ENCODE results near the gene VAV1. TPM values are rescaled to one million over a fixed set of nuclear protein-coding genes. Genes with fewer than 3 reads are reported as not detected.

Gene VAV1
- total RNA-seq, 1 donor from 2014 or later: not detected

- H3K4me1 Mint-ChIP-seq (ENCODE audit: low read depth): no peaks in the 10 kb centered on the region
Measured at GRCh38 chr19:6809262-6809661, 36.8 kb downstream of the VAV1 start.

DNA sequence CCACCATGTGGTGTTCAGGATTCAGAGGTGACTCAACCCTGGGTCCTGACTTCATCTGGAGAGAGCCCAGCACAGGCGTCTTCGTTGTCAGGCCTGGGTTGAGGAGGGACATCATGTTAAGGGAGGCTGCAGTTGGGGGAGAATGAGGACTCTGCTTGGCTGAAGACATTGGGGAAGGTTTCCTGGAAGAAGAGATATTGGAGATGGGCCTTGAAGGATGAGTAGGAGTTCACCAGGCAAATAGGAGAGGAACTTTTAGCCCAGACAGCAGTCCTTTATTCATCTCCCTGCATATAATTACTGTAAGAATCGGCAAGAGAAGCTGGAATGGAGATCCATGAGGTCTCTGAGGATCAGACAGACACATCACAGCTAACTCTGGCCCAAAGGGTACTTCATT lies 38.9 kb downstream of the VAV1 start:
- Mint-ChIP-seq H3K27ac (no peak overlapping the region), H3K27me3 (peaks cover 9% of the 10 kb centered on the region), H3K4me3 (ENCODE audit: low read depth) (no peak overlapping the region), H3K36me3 (ENCODE audit: insufficient read depth) (no peaks in the 10 kb centered on the region), H3K9me3 (ENCODE audit: low read depth) (peaks cover 12% of the 10 kb centered on the region), H3K4me1 (ENCODE audit: low read depth) (no peaks in the 10 kb centered on the region)
- TF ChIP-seq, protein P1, sequence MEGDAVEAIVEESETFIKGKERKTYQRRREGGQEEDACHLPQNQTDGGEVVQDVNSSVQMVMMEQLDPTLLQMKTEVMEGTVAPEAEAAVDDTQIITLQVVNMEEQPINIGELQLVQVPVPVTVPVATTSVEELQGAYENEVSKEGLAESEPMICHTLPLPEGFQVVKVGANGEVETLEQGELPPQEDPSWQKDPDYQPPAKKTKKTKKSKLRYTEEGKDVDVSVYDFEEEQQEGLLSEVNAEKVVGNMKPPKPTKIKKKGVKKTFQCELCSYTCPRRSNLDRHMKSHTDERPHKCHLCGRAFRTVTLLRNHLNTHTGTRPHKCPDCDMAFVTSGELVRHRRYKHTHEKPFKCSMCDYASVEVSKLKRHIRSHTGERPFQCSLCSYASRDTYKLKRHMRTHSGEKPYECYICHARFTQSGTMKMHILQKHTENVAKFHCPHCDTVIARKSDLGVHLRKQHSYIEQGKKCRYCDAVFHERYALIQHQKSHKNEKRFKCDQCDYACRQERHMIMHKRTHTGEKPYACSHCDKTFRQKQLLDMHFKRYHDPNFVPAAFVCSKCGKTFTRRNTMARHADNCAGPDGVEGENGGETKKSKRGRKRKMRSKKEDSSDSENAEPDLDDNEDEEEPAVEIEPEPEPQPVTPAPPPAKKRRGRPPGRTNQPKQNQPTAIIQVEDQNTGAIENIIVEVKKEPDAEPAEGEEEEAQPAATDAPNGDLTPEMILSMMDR (IDR thresholded peaks at IDR 0.05; ENCODE audit: unreplicated experiment): no peak
- DNase-seq (ENCODE audit: low spot score, unreplicated experiment): no peak

More at GRCh38 chr19:6809262-6809661, 36.8 kb downstream of the VAV1 start:
- peaks cover 8% of the 10 kb centered on the region for H3K27me3 Mint-ChIP-seq
- no peak overlapping the region for H3K27ac Mint-ChIP-seq
- TF ChIP-seq, protein P1 (IDR thresholded peaks at IDR 0.05; ENCODE audit: unreplicated experiment): no peak
- no peak for DNase-seq (ENCODE audit: low spot score, unreplicated experiment)
- H3K9me3 Mint-ChIP-seq (ENCODE audit: low read depth): peaks cover 12% of the 10 kb centered on the region
- H3K36me3 Mint-ChIP-seq (ENCODE audit: insufficient read depth): no peaks in the 10 kb centered on the region
- H3K4me3 Mint-ChIP-seq (ENCODE audit: low read depth): no peak overlapping the region

DNA sequence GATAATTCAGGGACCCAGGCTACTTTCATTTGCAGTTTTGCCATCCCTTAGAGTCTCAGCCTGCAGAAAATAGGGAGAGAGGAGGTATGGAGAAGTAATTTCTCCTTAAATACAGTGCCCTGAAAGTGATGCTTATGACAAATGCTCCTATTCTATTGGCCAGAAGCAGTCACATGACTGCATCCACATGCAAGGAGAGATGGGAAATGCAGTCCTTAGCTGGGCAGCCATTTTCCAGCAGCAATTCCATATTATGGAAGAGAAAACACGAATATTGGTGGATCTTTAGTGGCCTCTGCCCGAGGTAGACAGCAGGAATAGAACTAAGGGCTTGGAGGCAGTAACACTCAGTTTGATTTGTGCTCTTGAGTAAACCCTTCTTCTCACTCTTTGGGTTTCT lies 39.4 kb downstream of the VAV1 start:
- no peak overlapping the region for H3K4me3 Mint-ChIP-seq (ENCODE audit: low read depth)
- H3K4me1 Mint-ChIP-seq (ENCODE audit: low read depth): no peaks in the 10 kb centered on the region
- DNase-seq (ENCODE audit: low spot score, unreplicated experiment): no peak
- H3K9me3 Mint-ChIP-seq (ENCODE audit: low read depth): peaks cover 12% of the 10 kb centered on the region
- peaks cover 10% of the 10 kb centered on the region for H3K27me3 Mint-ChIP-seq
- no peaks in the 10 kb centered on the region for H3K36me3 Mint-ChIP-seq (ENCODE audit: insufficient read depth)
- TF ChIP-seq, protein P1 (IDR thresholded peaks at IDR 0.05; ENCODE audit: unreplicated experiment): no peak
- no peak overlapping the region for H3K27ac Mint-ChIP-seq

- peaks cover 12% of the 10 kb centered on the region for H3K9me3 Mint-ChIP-seq (ENCODE audit: low read depth)
- TF ChIP-seq, protein P1 (IDR thresholded peaks at IDR 0.05; ENCODE audit: unreplicated experiment): no peak
- no peak for DNase-seq (ENCODE audit: low spot score, unreplicated experiment)
- H3K27me3 Mint-ChIP-seq: peaks cover 10% of the 10 kb centered on the region
- H3K36me3 Mint-ChIP-seq (ENCODE audit: insufficient read depth): no peaks in the 10 kb centered on the region
- no peaks in the 10 kb centered on the region for H3K4me1 Mint-ChIP-seq (ENCODE audit: low read depth)
- no peak overlapping the region for H3K27ac Mint-ChIP-seq
- no peak overlapping the region for H3K4me3 Mint-ChIP-seq (ENCODE audit: low read depth)
Measured at GRCh38 chr19:6812612-6813011, 40.1 kb downstream of the VAV1 start.

DNA sequence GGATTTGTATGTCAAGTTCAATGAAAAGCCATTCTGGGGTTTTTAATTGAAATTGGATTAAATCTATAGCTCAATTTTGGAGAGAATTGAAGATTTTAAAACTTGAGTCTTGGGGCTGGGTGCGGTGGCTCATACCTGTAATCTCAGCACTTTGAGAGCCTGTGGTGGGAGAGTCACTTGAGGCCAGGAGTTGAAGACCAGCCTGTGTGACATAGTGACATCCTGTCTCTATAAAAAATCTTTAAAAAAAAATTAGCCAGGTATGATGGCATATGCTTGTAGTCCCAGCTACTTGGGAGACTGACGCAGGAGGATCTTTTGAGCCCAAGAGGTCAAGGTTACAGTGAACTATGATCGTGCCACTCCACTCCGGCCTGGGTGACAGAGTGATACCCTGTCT lies 41.2 kb downstream of the VAV1 start:
- no peak overlapping the region for H3K4me3 Mint-ChIP-seq (ENCODE audit: low read depth)
- TF ChIP-seq, protein P1 (IDR thresholded peaks at IDR 0.05; ENCODE audit: unreplicated experiment): no peak
- H3K4me1 Mint-ChIP-seq (ENCODE audit: low read depth): no peaks in the 10 kb centered on the region
- H3K27ac Mint-ChIP-seq: no peak overlapping the region
- H3K36me3 Mint-ChIP-seq (ENCODE audit: insufficient read depth): no peaks in the 10 kb centered on the region
- H3K9me3 Mint-ChIP-seq (ENCODE audit: low read depth): peaks cover 13% of the 10 kb centered on the region
- no peak for DNase-seq (ENCODE audit: low spot score, unreplicated experiment)
- H3K27me3 Mint-ChIP-seq: peaks cover 9% of the 10 kb centered on the region

Data from progenitor cell of endocrine pancreas (in vitro differentiated cells).